Activated CD4-positive, alpha-beta T cell treated with anti-CD3 and anti-CD28 coated beads for 48 hours (primary cell): ENCODE measurements around the gene GARIN5B.
"Not testable (repeated sequence)": the region's sequence is repeated elsewhere in the genome, so short reads cannot be mapped to it uniquely, and the experiment has no call there.

Source experiments
- DNase-seq: peaks from one replicate; pipeline ENCODE4 v3.0.0-alpha.2; 2020

The GARIN5B gene

DNA sequence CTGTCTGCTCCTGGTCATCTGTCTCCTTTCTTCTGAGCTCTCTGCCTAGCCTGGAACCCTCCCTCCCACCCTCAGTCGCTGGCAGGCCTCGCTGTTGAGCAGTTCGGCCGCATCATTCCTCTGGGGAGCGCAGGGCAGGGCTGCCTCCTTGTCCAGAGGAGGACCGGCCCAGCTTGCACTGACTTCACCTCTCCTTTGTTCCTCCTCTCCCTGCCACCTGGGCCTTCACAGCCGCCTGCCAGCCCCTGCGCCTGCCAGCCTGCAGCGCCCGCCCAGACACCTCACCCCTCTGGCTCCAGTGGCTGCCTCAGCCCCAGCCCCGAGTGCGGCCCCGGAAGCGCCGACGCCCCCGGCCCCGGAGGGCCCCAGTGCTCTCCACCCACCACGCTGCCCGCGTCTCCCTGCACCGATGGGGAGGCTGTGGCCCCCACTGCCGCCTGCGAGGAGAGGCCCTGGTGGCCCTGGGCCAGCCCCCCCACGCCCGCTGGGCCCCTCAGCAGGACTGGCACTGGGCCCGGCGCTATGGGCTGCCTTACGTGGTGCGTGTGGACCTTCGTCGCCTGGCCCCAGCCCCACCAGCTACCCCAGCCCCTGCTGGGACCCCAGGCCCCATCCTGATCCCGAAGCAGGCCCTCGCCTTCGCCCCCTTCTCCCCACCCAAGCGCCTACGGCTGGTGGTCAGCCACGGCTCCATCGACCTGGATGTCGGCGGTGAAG lies 16.2 kb downstream of the GARIN5B start:
- no peak for DNase-seq

DNA sequence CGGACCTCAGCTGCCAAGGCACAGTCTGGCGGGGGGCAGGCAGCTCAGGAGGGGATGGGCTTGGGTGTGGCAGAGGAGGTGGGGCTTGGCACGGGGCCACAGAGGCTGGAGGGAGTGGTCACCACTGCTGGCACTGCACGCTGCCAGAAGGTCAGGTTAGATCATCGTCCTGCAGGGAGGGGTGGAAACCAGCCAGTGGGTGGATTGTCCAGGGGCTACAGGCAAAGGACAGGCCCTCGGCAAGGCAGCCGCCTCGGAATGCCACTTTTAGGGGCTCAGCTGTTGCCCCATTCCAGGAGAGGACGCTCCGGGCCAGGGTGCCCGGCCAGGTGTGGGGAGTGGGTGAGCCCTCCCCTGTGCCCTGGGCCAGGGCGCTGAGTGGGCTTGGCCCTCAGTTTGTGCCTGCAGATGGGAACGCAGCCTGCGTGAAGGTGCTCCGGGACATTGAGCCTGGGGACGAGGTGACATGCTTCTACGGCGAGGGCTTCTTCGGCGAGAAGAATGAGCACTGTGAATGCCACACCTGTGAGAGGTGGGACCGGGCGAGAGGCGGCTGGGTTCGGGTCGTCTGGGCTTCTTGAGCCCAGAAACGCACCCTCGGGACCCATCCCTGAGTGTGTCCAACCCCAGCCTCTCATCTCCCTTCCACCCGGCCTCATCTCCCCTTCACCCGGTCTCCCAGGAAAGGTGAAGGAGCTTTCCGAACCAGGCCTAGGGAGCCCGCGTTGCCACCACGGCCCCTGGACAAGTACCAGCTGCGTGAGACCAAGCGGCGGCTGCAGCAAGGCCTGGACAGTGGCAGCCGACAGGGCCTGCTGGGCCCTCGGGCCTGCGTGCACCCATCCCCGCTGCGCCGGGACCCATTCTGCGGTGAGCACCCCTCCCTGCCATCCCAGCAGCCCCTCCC lies 17.0 kb downstream of the GARIN5B start:
- DNase-seq, result no peak

DNA sequence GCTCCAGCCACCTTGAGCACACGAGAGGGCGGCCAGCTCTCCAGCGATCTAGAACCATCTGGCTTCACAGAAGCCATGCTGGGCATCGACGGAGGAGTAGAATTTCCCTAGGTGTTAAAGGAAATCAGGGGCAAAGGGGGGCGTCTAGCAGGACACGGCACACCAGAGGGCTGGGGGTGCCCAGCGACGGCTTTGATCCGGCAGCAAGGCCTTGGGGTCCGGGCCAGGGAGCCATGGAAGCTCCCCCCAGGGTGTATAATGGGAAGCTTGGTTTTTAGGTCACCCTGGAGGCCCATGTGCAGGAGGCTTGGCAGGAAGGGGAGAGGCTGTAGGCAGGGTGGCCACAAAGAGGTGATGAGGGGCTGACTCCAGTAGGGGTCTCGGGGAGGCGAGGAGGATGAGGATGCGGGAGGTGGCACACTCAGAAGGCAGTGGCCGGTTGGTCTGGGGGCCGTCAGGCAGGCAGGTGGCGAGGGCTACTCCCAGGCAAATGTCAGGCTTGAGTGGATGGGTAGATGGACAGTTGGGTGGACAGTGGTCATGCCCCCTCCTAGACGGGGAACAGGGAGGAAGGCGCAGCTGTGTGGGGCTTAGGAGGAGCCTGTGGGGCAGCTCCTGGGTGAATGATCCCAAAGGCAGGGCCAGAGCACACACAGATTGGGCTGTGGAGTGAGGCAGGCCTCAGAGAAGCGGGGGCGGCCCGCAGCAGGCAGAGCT lies 17.8 kb downstream of the GARIN5B start:
- DNase-seq, result no peak

DNA sequence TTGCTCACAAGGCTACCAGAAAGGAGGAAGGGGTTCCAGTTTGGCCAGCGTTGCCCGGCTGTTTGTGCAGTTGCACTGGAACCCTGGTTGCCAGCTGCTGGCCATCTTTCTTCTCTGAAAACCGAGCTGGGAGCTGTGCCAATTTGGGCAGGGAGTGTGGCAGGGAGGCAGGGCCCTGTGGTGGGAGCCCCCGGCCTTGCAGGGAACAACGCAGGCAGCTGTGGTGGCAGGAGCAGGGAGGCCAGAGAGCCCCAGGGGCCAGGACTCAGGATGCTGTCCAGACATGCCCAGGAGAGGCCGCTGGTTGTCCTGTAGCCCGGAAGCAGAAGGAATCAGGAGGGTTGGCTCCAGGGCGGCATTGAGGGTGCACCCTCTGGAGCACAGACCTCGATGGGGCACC lies 18.6 kb downstream of the GARIN5B start:
- DNase-seq, result no peak

DNA sequence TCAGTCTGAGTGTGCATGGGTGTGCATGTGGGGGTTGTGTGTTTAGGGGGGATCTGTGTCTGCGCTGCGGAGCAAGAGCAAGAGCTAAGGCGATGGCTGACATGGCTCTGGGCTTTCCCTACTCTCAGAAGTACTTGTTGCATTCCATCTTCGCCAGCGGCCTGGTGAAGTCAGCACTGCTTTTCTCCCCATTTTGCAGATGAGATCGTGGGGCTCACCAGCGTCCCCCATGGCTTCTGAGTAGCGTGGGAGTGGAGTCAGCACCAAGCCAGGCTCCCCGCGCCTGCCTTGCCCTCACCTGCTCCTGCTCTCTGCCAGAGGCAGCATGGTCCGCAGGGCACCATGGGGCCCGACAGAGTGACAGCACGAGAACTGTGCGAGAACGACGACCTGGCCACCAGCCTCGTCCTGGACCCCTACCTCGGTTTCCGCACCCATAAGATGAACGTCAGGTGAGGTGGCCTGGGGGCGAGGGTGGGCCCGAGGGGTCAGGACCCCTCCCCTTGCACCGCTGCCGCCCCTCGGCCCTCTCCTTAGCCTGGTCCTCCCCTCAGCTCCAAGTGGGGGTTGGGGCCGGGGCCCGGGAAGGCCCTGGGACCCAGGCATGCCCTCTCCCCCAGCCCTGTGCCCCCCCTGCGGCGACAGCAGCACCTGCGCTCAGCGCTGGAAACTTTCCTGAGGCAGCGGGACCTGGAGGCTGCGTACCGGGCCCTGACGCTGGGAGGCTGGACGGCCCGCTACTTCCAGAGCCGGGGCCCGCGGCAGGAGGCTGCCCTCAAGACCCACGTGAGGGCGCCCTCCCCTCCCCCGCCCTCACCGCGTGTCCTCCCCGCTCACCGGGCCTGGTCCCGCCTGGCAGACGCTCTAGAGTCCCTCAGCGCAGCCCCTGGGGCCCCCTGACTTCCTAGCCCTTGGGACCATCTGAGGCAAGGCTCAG lies 21.2 kb downstream of the GARIN5B start:
- no peak for DNase-seq

DNA sequence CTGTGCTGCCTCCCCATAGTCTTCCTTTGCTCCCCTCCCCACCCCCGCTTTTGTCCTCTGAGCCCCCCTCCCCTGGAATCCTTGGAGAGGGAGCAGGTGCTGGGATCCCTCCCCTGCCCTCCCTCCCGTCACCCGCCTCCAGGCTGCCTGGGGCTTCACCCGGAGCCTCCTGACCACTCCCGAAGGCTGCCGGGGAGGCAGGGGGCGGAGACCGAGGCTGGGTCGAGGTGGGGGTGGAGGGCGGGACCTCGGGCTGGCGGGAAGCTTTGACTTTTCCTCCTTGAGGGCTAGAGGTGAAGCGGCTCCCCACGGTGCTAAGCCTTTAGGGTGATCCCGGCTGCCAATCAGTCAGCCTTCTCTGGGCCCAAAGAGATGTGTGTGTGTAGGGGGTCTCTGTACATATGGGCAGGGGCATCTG lies 21.9 kb downstream of the GARIN5B start:
- peak; percentile 82 for DNase-seq

DNA sequence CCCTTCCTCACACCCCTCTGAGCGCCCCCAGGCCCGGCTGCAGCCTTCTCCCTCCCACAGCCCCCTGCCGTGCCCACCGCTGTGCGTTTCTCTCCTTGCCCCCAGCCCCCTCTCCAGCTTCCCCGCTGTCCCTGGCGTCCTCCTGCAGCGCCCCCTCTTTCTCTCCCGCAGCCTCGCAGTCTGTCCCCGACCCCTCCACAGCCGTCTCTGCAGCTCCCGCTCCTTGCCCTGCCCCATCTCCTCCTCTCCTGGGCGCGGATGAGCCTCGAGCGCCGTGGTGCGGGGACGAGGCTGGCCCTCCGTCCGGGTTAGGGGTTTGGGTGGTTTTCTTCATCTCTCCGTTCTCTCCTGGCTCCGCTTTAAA lies 22.3 kb downstream of the GARIN5B start:
- DNase-seq, result peak; percentile 45

DNA sequence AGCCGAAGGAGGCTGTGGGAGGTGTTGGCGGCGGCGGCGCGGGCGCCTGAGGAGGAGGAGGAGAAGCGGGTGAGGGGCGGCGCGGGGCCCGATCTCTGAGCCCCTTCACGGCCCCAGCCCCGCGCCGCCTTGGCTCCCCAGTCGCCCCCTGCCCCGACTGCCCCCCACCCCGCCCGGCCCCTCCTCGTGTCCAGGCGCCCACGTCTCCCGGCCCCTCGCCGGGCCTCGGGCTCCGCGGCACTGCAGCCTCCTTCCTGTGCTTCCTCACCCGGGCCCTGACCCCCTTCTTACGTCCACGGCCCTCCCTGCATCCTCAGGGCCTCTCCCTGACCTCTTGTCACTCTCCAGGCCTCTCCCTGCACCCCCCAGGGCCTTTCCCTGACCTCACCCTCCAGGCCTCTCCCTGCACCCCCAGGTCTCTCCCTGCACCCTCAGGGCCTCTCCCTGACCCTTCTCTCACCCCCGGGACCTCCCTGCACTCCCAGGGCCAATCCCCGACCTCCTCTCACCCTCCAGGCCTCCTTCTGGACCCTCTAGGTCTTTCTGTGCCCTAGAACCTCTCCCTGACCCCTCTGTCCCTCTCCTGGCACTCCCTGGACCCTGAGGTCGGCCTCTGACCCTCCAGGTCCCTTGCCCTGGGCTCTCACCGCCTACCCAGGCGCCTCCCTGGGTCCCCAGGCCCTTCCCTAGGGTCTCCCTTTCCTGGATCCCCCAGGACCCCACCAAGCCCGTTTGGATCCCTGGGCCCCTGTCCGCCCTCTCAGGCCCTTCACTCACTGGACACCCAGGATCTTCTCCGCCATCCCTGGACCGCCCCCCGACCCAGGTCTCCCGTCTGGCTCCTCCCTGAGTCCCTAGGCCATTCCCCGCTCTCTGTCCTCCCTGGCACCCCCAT lies 22.9 kb downstream of the GARIN5B start:
- DNase-seq, result peak; percentile 19

DNA sequence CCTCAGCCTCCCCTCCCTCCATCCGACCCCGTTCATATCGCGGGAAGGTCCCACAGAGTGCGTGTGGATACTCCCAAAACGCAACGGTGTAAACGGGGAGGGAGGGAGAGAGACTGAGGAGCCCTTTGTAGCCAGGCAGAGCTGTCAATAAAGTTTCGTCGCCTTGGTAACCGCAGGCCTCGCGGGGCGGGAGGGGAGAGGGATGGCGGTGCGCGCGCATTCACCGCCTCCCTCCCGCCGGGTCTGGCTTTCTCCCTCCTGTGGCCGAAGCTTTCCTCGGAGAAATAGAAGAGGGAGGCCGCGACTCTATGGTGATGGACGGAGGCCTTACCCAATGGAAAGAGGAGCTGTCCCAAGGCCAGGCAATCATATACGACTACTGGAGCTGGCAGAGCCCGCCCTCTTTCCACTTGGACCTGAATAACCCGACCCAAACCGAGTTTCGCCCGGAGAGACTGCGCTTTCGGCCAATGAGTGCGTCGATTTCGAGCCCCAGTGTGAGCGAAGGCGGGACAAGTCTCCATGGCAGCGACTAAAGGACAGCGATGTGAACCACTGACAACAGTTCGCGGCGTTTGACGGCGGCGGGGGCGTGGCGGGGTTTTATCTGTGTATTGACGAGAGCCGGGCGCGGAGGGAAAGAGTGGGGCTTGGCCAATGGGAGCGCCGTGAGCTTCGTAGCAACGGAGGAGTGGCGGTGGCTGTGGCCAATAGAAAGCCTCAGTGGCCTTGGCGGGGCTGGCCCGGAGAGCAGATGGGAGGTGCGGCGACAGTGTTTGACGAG lies 23.8 kb downstream of the GARIN5B start, which contains the start of gene KMT5C:
Gene KMT5C, plus strand, starts transcription at position 772 of the 784 bp plus-strand sequence. CDS start 2,061 bp downstream, outside the sequence.
- DNase-seq, result peak; percentile 100

DNA sequence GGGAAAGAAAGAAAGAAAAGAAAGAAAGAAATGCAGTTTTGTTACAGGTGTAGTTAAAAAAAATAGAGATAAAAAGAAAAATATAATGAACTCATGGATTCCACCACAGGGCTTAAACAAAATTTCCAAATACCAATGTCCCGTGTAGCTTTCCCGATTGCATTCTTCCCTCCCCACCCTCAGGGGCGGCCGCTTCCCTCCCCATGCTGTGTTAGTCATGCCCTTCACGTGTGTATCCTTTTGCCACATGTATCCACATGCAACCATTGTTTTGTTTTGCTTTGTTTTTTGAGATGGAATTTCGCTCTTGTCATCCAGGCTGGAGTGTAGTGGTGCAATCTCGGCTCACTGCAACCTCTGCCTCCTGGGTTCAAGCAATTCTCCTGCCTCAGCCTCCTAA lies 27.0 kb downstream of the GARIN5B start:
- DNase-seq, result no peak

DNA sequence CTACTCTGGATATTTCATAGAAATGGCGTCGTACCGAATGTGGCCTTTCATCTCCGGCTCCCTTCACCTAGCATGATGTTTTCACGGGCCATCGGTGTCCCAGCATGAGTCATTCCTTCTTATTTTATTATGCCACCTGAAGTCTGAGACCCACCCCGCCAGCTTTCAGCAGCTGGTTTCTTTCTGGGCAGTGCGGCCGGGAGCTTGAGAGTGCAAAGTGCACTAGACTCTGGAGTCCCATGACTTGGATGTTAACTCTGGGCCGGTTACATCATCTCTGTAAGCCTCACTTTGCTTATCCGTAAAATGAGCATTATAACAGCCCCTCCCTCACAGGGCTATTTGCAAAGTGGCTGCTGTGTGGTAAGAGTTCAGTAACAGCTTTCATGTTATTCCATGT lies 29.2 kb downstream of the GARIN5B start:
- no peak for DNase-seq

DNA sequence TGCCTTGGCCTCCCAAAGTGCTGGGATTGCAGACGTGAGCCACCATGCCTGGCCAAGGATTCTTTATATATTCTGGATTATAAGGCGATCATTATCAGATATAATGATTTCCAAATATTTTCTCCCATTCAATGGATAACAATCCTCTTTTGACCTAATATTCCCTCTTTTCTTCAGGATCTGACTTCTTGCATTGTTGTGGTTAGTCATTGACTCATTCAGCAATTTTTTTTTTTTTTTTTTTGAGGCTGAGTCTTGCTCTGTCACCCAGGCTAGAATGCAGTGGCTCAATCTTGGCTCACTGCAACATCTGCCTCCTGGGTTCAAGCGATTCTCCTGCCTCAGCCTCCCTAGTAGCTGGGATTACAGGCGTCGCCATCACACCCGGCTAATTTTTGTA lies 33.3 kb downstream of the GARIN5B start:
- DNase-seq, result not testable (repeated sequence)

DNA sequence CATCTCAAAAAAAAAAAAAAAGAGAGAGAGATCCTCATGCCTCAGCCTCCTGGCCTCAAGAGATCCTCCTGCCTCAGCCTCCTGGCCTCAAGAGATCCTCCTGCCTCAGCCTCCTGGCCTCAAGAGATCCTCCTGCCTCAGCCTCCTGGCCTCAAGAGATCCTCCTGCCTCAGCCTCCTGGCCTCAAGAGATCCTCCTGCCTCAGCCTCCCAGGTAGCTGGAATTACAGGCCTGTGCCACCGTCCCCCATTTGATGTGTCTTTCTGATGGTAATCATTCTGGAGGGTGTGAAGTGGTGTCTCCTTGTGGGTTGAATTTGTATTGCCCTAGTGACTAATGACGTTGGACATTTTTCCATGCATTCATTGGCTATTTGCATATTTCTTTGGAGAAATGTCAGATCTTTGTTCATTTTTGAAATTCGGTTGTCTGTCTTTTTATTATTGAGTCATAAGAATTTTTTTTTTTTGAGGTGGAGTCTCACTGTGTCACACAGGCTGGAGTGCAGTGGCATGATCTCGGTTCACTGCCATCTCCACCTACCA lies 34.2 kb downstream of the GARIN5B start:
- DNase-seq, result not testable (repeated sequence)

DNA sequence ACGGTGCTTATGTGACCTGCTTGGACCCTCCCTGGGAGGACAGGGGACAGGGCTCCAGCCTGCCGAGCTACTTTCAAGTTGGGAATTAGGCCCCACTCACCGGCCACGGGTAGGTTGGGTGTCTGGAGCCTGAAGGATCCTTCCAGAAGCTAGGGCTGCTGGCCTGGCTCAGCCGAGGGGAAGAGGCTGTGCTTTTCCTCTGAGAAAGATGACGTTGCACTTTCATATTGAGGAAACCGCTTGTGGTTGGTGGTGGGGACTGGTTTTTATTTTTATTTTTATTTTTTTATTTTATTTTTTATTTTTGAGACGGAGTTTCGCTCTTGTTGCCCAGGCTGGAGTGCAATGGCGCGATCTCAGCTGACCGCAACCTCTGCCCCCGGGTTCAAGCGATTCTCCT lies 37.9 kb downstream of the GARIN5B start, which contains the start of gene TMEM150B:
Gene TMEM150B, minus strand, starts transcription at position 170 of the 400 bp plus-strand sequence. CDS start 4,305 bp downstream, outside the sequence.
- DNase-seq, result no peak

DNA sequence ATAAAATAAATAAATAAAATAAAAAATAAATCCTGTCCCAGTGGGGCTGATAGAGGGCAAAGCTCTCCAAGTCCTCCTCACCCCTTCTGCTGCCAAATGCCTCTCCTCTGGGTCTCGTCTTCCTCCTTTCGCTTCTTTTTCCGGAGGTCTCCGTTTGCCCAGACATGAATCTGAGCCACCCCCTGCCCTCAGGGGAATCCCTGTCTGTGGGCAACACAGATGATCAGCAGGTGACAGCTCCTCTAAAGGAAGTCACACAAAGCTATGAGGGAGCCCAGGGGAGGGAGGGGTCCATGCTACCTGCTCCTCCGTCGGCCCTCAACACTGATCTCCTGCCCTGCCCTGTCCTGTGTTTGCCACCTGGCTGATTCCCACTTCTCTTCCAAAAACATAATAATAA lies 38.4 kb downstream of the GARIN5B start:
- DNase-seq, result no peak

DNA sequence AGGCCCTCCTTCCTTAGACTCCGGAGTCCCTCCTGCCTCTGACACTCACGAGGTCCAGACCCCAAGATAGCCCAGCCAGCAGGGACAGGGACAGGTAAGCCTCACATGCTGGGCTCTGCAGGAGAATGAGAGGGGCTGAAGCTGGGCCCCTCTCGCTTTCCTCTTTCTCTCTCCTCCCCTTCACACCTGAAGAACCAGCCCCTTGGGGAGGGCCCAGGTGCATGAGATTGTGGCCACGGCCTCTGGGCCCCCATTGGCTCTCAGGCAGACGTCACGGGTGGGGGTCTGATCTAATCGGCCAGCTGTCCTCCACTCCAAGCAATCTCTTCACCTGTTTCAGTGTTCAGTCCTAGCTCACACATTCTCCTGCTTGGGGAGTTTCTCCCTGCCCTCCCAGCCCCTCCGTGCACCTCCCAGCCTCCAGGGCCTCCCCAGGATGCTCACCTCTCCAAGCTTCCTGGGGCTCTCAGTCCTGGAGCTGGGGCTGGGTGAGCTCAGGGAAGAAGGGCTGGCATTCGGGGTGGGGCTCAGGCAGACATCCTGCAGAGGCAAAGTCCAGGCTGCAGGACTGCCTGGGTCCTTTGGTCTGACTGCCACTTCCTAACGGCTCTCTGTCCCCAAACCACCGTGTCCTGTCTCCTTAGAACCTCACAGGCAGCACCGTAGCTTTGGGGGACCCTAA lies 40.7 kb downstream of the GARIN5B start:
- DNase-seq, result no peak

DNA sequence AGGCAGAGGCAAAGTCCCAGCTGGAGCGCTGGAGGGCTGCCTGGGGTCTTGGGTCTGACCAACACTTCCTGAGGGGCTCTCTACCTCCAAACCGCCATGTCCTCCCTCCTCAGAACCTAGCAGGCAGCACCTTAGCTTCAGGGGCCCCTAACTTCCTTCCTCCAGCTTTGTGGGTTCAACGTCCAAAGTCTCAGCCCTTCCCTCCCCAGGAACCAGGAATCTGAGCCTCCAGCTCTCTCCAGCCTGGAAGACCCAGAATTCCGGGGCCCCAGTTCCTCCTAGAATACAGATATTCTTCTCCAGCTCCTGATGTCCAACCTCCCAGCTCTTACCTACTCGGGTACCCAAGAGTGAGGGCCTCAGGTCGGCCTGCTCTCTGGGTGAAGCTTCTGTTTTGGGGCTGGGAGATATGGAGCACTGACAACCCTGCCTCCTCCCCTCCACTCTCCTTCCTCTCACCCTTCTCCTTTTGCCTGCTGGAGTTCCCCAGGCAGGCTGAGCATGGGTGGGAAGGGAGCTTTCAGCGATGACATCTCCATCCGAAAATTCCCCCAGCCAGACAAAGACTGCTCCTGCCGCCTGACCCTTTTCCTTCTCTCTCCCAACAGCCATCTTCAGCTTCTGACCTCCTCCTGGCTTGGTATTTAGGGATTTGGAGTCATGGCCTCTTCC lies 41.5 kb downstream of the GARIN5B start:
- DNase-seq, result no peak

DNA sequence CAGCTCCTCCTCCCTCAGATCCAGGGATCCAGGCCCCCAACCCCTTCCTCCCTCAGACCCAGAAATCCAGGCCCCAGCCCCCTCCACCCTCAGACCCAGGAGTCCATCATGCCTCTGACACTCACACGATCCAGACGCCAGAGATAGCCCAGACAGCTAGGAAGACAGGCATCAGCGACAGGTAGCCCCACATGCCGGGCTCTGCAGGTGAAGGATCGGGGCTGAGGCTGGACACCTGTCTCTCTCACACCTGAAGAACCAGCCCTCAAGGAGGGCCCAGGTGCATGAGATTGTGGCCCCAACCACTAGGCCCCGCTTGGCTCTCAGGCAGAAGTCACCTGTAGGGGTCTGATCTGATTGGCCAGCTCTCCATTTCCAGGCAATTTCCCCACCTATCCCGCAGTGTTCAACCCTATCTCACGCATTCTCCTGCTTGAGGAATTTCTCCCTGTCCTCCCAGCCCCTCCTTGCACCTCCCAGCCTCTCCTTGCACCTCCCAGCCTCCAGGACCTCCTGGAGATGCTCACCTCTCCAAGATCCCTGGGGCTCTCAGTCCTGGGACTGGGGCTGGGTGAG lies 42.1 kb downstream of the GARIN5B start:
- DNase-seq, result no peak
